Erythroblast (primary cell): Measurements from ENCODE around the gene KLF14.

Experiments used
- GATA1 ChIP-seq: IDR thresholded peaks from 2 replicates; pipeline ENCODE4 v1.6.1; 2011; ENCODE audit warnings: low read depth, mild to moderate bottlenecking, control low read depth, low read length, moderate library complexity
- POLR2A ChIP-seq: IDR thresholded peaks from 2 replicates; pipeline ENCODE4 v1.6.1; 2011; ENCODE audit warnings: mild to moderate bottlenecking, low read length

DNA sequence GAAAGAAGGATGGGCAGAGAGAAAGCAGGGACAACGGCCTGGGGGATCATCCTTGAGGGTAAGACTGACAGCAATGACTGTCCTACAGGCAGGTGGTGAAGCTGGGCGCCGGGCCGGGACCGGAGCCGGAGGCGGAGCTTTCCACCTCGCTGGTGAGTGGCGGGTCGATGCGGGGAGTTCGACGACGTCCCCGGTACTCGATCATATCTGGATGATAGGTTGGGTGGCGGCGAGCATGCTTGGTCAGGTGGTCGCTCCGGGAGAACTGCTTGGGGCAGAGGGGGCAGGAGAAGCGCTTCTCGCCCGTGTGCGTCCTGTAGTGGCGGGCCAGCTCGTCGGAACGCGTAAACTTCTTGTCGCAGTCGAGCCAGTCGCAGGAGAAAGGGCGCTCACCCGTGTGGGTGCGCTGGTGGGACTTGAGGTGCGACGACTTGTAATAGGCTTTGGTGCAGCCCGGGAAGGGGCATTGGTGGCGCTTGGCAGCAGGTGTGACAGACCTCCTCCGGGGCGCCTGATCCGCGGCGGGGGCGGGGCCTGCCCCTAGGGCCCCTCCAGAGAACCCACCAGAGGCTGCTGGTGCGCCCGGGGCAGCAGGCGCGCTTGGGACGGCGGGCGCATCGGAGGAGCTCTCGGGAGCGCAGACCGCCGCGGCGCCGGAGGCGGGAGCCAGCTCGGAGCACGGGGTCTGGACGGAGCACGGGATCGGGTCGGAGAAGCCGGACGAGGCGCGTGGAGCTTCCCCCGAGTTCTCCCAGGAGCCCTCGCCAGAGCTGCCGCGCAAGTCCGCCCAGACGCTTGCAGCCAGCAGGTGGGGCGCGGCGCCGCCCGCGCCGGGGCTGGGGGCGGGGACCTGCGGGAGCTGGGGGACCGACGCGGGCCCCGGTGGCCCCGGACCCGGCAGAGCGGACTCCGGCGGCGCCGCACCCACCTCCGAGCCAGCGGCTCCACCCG lies 752 bp downstream of the KLF14 start:
- TF ChIP-seq POLR2A (no peak), GATA1 (no peak)
